ENCODE measurements around the gene SHISA4.
A peak's percentile ranks its signal among the peaks of the same experiment; 100 is the strongest.
"Not testable (repeated sequence)": the region's sequence is repeated elsewhere in the genome, so short reads cannot be mapped to it uniquely, and the experiment has no call there.

SHISA4 gene

GRCh38 chr1:201900476-201900875 is 11.8 kb downstream of the SHISA4 start:
- Histone ChIP-seq H3K23ac (ENCODE audit: low read length) (no peak overlapping the region), H3K79me2 (ENCODE audit: control insufficient read depth, insufficient read depth, low read length) (no peaks in the 10 kb centered on the region), H3K4me3 (ENCODE audit: low read length) (no peak overlapping the region), H2AK5ac (ENCODE audit: low read length) (no peak overlapping the region), H2BK120ac (ENCODE audit: low read depth, low read length) (no peak overlapping the region), H3K4ac (ENCODE audit: low read depth, low read length) (no peak overlapping the region), H2BK5ac (ENCODE audit: low read length) (no peak overlapping the region), H3K27ac (ENCODE audit: low read depth, low read length) (no peak overlapping the region), H3K4me2 (ENCODE audit: low read length) (no peak overlapping the region), H3K56ac (ENCODE audit: low read length) (no peak overlapping the region), H3K18ac (ENCODE audit: low read length) (no peak overlapping the region), H3K79me1 (ENCODE audit: low read length) (no peaks in the 10 kb centered on the region), H4K5ac (ENCODE audit: low read length) (no peak overlapping the region), H3K27me3 (ENCODE audit: insufficient read depth, low read length, poor library complexity) (no peaks in the 10 kb centered on the region), H4K8ac (ENCODE audit: low read depth, low read length) (no peak overlapping the region), H3K4me1 (ENCODE audit: control insufficient read depth, low read depth, low read length) (no peaks in the 10 kb centered on the region), H3K36me3 (ENCODE audit: control insufficient read depth, insufficient read depth, low read length) (no peaks in the 10 kb centered on the region), H3K9ac (ENCODE audit: low read length) (no peak overlapping the region), H2BK15ac (replicated peaks; ENCODE audit: low read depth) (no peak overlapping the region)
- no CpG with 5 or more reads among the region's 5 CpGs for WGBS (ENCODE audit: extremely low coverage, insufficient coverage, low lambda C conversion rate)
- DNase-seq = no peak

GRCh38 chr1:201901036-201901435 is 12.3 kb downstream of the SHISA4 start:
- H2BK15ac ChIP-seq (replicated peaks; ENCODE audit: low read depth); H3K56ac ChIP-seq (ENCODE audit: low read length); H3K4me2 ChIP-seq (ENCODE audit: low read length); H2BK120ac ChIP-seq (ENCODE audit: low read depth, low read length); H3K4me3 ChIP-seq (ENCODE audit: low read length); H3K9ac ChIP-seq (ENCODE audit: low read length); H4K5ac ChIP-seq (ENCODE audit: low read length); H3K18ac ChIP-seq (ENCODE audit: low read length); H2AK5ac ChIP-seq (ENCODE audit: low read length); H3K36me3 ChIP-seq (ENCODE audit: control insufficient read depth, insufficient read depth, low read length); H2BK5ac ChIP-seq (ENCODE audit: low read length); H3K4me1 ChIP-seq (ENCODE audit: control insufficient read depth, low read depth, low read length); DNase-seq; H3K79me2 ChIP-seq (ENCODE audit: control insufficient read depth, insufficient read depth, low read length); H3K27ac ChIP-seq (ENCODE audit: low read depth, low read length); H3K27me3 ChIP-seq (ENCODE audit: insufficient read depth, low read length, poor library complexity); H3K23ac ChIP-seq (ENCODE audit: low read length); H3K4ac ChIP-seq (ENCODE audit: low read depth, low read length); H3K79me1 ChIP-seq (ENCODE audit: low read length); H4K8ac ChIP-seq (ENCODE audit: low read depth, low read length): not testable (repeated sequence)
- no CpG with 5 or more reads among the region's 6 CpGs for WGBS (ENCODE audit: extremely low coverage, insufficient coverage, low lambda C conversion rate)

- no peak overlapping the region for H3K4me3 ChIP-seq (ENCODE audit: low read length)
- H3K4me1 ChIP-seq (ENCODE audit: control insufficient read depth, low read depth, low read length) = no peaks in the 10 kb centered on the region
- no peak overlapping the region for H3K9ac ChIP-seq (ENCODE audit: low read length)
- H3K18ac ChIP-seq (ENCODE audit: low read length) = no peak overlapping the region
- no peak overlapping the region for H2AK5ac ChIP-seq (ENCODE audit: low read length)
- H3K4me2 ChIP-seq (ENCODE audit: low read length) = no peak overlapping the region
- no peak overlapping the region for H3K27ac ChIP-seq (ENCODE audit: low read depth, low read length)
- no peaks in the 10 kb centered on the region for H3K79me2 ChIP-seq (ENCODE audit: control insufficient read depth, insufficient read depth, low read length)
- no CpG with 5 or more reads among the region's 3 CpGs for WGBS (ENCODE audit: extremely low coverage, insufficient coverage, low lambda C conversion rate)
- H3K23ac ChIP-seq (ENCODE audit: low read length) = no peak overlapping the region
- H2BK5ac ChIP-seq (ENCODE audit: low read length) = no peak overlapping the region
- H4K8ac ChIP-seq (ENCODE audit: low read depth, low read length) = no peak overlapping the region
- no peak for DNase-seq
- no peak overlapping the region for H2BK120ac ChIP-seq (ENCODE audit: low read depth, low read length)
- H3K56ac ChIP-seq (ENCODE audit: low read length) = no peak overlapping the region
- H3K79me1 ChIP-seq (ENCODE audit: low read length) = no peaks in the 10 kb centered on the region
- H3K36me3 ChIP-seq (ENCODE audit: control insufficient read depth, insufficient read depth, low read length) = no peaks in the 10 kb centered on the region
- H3K27me3 ChIP-seq (ENCODE audit: insufficient read depth, low read length, poor library complexity) = no peaks in the 10 kb centered on the region
- H4K5ac ChIP-seq (ENCODE audit: low read length) = no peak overlapping the region
- H2BK15ac ChIP-seq (replicated peaks; ENCODE audit: low read depth) = no peak overlapping the region
- no peak overlapping the region for H3K4ac ChIP-seq (ENCODE audit: low read depth, low read length)
Measured at GRCh38 chr1:201902198-201902597, 13.5 kb downstream of the SHISA4 start.

- Histone ChIP-seq H3K18ac (ENCODE audit: low read length) (no peak overlapping the region), H3K23ac (ENCODE audit: low read length) (no peak overlapping the region), H3K36me3 (ENCODE audit: control insufficient read depth, insufficient read depth, low read length) (no peaks in the 10 kb centered on the region), H3K4me1 (ENCODE audit: control insufficient read depth, low read depth, low read length) (no peaks in the 10 kb centered on the region), H3K4me2 (ENCODE audit: low read length) (no peak overlapping the region), H4K8ac (ENCODE audit: low read depth, low read length) (no peak overlapping the region), H3K79me1 (ENCODE audit: low read length) (no peaks in the 10 kb centered on the region), H3K27ac (ENCODE audit: low read depth, low read length) (no peak overlapping the region), H2BK15ac (replicated peaks; ENCODE audit: low read depth) (no peak overlapping the region), H2BK5ac (ENCODE audit: low read length) (no peak overlapping the region), H2AK5ac (ENCODE audit: low read length) (no peak overlapping the region), H3K27me3 (ENCODE audit: insufficient read depth, low read length, poor library complexity) (no peaks in the 10 kb centered on the region), H4K5ac (ENCODE audit: low read length) (no peak overlapping the region), H3K4ac (ENCODE audit: low read depth, low read length) (no peak overlapping the region), H3K56ac (ENCODE audit: low read length) (no peak overlapping the region), H3K79me2 (ENCODE audit: control insufficient read depth, insufficient read depth, low read length) (no peaks in the 10 kb centered on the region), H3K4me3 (ENCODE audit: low read length) (no peak overlapping the region), H3K9ac (ENCODE audit: low read length) (no peak overlapping the region), H2BK120ac (ENCODE audit: low read depth, low read length) (no peak overlapping the region)
- DNase-seq = peak; percentile 63
- no CpG with 5 or more reads among the region's 5 CpGs for WGBS (ENCODE audit: extremely low coverage, insufficient coverage, low lambda C conversion rate)
Measured at GRCh38 chr1:201903135-201903534, 14.4 kb downstream of the SHISA4 start.

DNA sequence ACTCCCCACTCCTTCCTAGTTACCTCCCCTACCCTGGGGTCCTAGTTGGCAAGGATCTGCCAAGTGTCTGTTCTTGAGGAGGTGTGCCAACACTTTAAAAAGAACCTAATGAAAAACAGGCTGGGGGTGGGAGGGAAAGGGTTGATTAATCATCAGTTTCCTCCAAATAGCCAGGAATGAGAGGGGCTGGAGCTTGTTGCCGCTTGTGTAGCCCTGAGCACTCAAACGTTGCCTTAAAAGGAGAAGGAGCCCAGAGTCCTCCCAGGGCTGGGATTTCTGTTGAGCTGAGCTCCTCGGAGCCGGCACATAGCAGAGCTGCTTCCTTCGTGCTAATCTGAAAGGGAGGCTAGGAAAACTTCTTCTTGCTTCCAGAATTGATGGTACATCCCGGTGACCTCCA is 15.9 kb downstream of the SHISA4 start:
- peak; percentile 75 for DNase-seq
- H4K8ac ChIP-seq (ENCODE audit: low read depth, low read length) = no peak overlapping the region
- H3K9ac ChIP-seq (ENCODE audit: low read length) = no peak overlapping the region
- no peak overlapping the region for H3K4me3 ChIP-seq (ENCODE audit: low read length)
- no peak overlapping the region for H3K23ac ChIP-seq (ENCODE audit: low read length)
- peak overlapping the region; percentile 42 for H3K56ac ChIP-seq (ENCODE audit: low read length)
- no peaks in the 10 kb centered on the region for H3K4me1 ChIP-seq (ENCODE audit: control insufficient read depth, low read depth, low read length)
- no peak overlapping the region for H3K4me2 ChIP-seq (ENCODE audit: low read length)
- H3K79me2 ChIP-seq (ENCODE audit: control insufficient read depth, insufficient read depth, low read length) = no peaks in the 10 kb centered on the region
- H2BK120ac ChIP-seq (ENCODE audit: low read depth, low read length) = no peak overlapping the region
- H3K27me3 ChIP-seq (ENCODE audit: insufficient read depth, low read length, poor library complexity) = no peaks in the 10 kb centered on the region
- H4K5ac ChIP-seq (ENCODE audit: low read length) = no peak overlapping the region
- WGBS (ENCODE audit: extremely low coverage, insufficient coverage, low lambda C conversion rate) = no CpG with 5 or more reads among the region's 6 CpGs
- no peaks in the 10 kb centered on the region for H3K36me3 ChIP-seq (ENCODE audit: control insufficient read depth, insufficient read depth, low read length)
- no peak overlapping the region for H3K4ac ChIP-seq (ENCODE audit: low read depth, low read length)
- no peak overlapping the region for H3K27ac ChIP-seq (ENCODE audit: low read depth, low read length)
- no peak overlapping the region for H2BK15ac ChIP-seq (replicated peaks; ENCODE audit: low read depth)
- H3K18ac ChIP-seq (ENCODE audit: low read length) = no peak overlapping the region
- no peak overlapping the region for H2AK5ac ChIP-seq (ENCODE audit: low read length)
- H2BK5ac ChIP-seq (ENCODE audit: low read length) = no peak overlapping the region
- no peaks in the 10 kb centered on the region for H3K79me1 ChIP-seq (ENCODE audit: low read length)

- no peak overlapping the region for H3K56ac ChIP-seq (ENCODE audit: low read length)
- no peak for DNase-seq
- no peak overlapping the region for H3K4me3 ChIP-seq (ENCODE audit: low read length)
- no peak overlapping the region for H2AK5ac ChIP-seq (ENCODE audit: low read length)
- no peak overlapping the region for H3K18ac ChIP-seq (ENCODE audit: low read length)
- H3K9ac ChIP-seq (ENCODE audit: low read length) = no peak overlapping the region
- no peaks in the 10 kb centered on the region for H3K4me1 ChIP-seq (ENCODE audit: control insufficient read depth, low read depth, low read length)
- no peaks in the 10 kb centered on the region for H3K36me3 ChIP-seq (ENCODE audit: control insufficient read depth, insufficient read depth, low read length)
- no peaks in the 10 kb centered on the region for H3K27me3 ChIP-seq (ENCODE audit: insufficient read depth, low read length, poor library complexity)
- H3K4me2 ChIP-seq (ENCODE audit: low read length) = no peak overlapping the region
- no peak overlapping the region for H3K4ac ChIP-seq (ENCODE audit: low read depth, low read length)
- no peak overlapping the region for H4K5ac ChIP-seq (ENCODE audit: low read length)
- H2BK5ac ChIP-seq (ENCODE audit: low read length) = no peak overlapping the region
- H3K79me2 ChIP-seq (ENCODE audit: control insufficient read depth, insufficient read depth, low read length) = no peaks in the 10 kb centered on the region
- no peak overlapping the region for H3K27ac ChIP-seq (ENCODE audit: low read depth, low read length)
- no peak overlapping the region for H2BK15ac ChIP-seq (replicated peaks; ENCODE audit: low read depth)
- H2BK120ac ChIP-seq (ENCODE audit: low read depth, low read length) = no peak overlapping the region
- H3K79me1 ChIP-seq (ENCODE audit: low read length) = no peaks in the 10 kb centered on the region
- no peak overlapping the region for H3K23ac ChIP-seq (ENCODE audit: low read length)
- H4K8ac ChIP-seq (ENCODE audit: low read depth, low read length) = no peak overlapping the region
- no CpG with 5 or more reads among the region's 6 CpGs for WGBS (ENCODE audit: extremely low coverage, insufficient coverage, low lambda C conversion rate)
Measured at GRCh38 chr1:201905234-201905890, 16.7 kb downstream of the SHISA4 start.
